NCI-H1436 treated with DMSO at 0.1 percent for 48 hours (cell line): ENCODE measurements around the gene BCL11A.

Source experiments
- DNase-seq: peaks from one replicate; lab custom pipeline; 2025; lab: John Stamatoyannopoulos, UW

The BCL11A gene

GRCh38 chr2:60553495-60554073 lies at the start of gene BCL11A:
BCL11A (minus strand) TSS chr2:60553654; CDS start chr2:60553270, 384 bp downstream.
- no peak for DNase-seq

GRCh38 chr2:60602828-60603532 lies 49.5 kb upstream of the BCL11A start:
- DNase-seq, result no peak

GRCh38 chr2:60602388-60602787 lies 48.9 kb upstream of the BCL11A start:
- no peak for DNase-seq

- no peak for DNase-seq
Observed at GRCh38 chr2:60598271-60598670, 44.8 kb upstream of the BCL11A start.

- no peak for DNase-seq
Observed at GRCh38 chr2:60597346-60597745, 43.9 kb upstream of the BCL11A start.

GRCh38 chr2:60596411-60596810 lies 43.0 kb upstream of the BCL11A start:
- DNase-seq, result no peak

- no peak for DNase-seq
Observed at GRCh38 chr2:60595953-60596352, 42.5 kb upstream of the BCL11A start.

GRCh38 chr2:60589104-60589503 lies 35.6 kb upstream of the BCL11A start:
- DNase-seq, result no peak

GRCh38 chr2:60586081-60586480 lies 32.6 kb upstream of the BCL11A start:
- no peak for DNase-seq

- DNase-seq, result no peak
Observed at GRCh38 chr2:60585276-60585675, 31.8 kb upstream of the BCL11A start.

GRCh38 chr2:60583604-60584003 lies 30.1 kb upstream of the BCL11A start:
- DNase-seq, result no peak

GRCh38 chr2:60581433-60582282 lies 28.2 kb upstream of the BCL11A start:
- no peak for DNase-seq

- DNase-seq, result no peak
Observed at GRCh38 chr2:60577682-60578283, 24.3 kb upstream of the BCL11A start.

GRCh38 chr2:60573251-60573650 lies 19.8 kb upstream of the BCL11A start:
- DNase-seq, result no peak

GRCh38 chr2:60570251-60570650 lies 16.8 kb upstream of the BCL11A start:
- no peak for DNase-seq

- no peak for DNase-seq
Observed at GRCh38 chr2:60569680-60570111, 16.2 kb upstream of the BCL11A start.

- no peak for DNase-seq
Observed at GRCh38 chr2:60567919-60568768, 14.7 kb upstream of the BCL11A start.

GRCh38 chr2:60567096-60567495 lies 13.6 kb upstream of the BCL11A start:
- DNase-seq, result no peak

- no peak for DNase-seq
Observed at GRCh38 chr2:60565472-60565871, 12.0 kb upstream of the BCL11A start.

GRCh38 chr2:60560734-60561644 lies 7.5 kb upstream of the BCL11A start:
- no peak for DNase-seq
